ENCODE results near the gene DNAH14. TPM values are rescaled to one million over a fixed set of nuclear protein-coding genes. Genes with fewer than 3 reads are reported as not detected.

The DNAH14 gene
- total and polyA plus RNA-seq, 2 of the 4 experiments (the other 2 are of a cell fraction), result 2.7 to 3.6 TPM

- in situ Hi-C loops (cut with MboI; ENCODE audit: low sequenced_read_pairs), result no loop called here
- intact Hi-C loops (cut with micrococcal nuclease), result no loop called here
- H3K9me1 ChIP-seq (ENCODE audit: insufficient read depth, low read length), result no peaks in the 10 kb centered on the region
- H4K91ac ChIP-seq (ENCODE audit: insufficient read depth, low read depth, low read length), result no peak overlapping the region
- no peak overlapping the region for H2BK20ac ChIP-seq (ENCODE audit: low read depth, low read length)
- H2BK5ac ChIP-seq (ENCODE audit: low read depth, low read length, poor library complexity, severe bottlenecking), result no peak overlapping the region
- no peak overlapping the region for H3K56ac ChIP-seq (ENCODE audit: extremely low read depth, insufficient read depth, low read length)
- H3K4ac ChIP-seq (ENCODE audit: low read depth, low read length), result no peak overlapping the region
- TF ChIP-seq CEBPB (IDR thresholded peaks at IDR 0.05; ENCODE audit: low read depth, low read length) (no peak), MXI1 (IDR thresholded peaks at IDR 0.05; ENCODE audit: borderline replicate concordance, low read depth, low read length) (no peak), RAD21 (IDR thresholded peaks at IDR 0.05; ENCODE audit: low read length) (no peak)
- no TSS peak for BruUV-seq (replicated peaks)
- no peak overlapping the region for H3K4me2 ChIP-seq (ENCODE audit: low read depth, low read length)
- dilution Hi-C loops (cut with HindIII; ENCODE audit: low sequenced_read_pairs, unreplicated experiment), result no loop called here
- no peak overlapping the region for H2AFZ ChIP-seq (replicated peaks; ENCODE audit: low read length, poor library complexity)
- no peak overlapping the region for H3K4me3 ChIP-seq (ENCODE audit: insufficient read depth, low read depth, low read length)
- no peak overlapping the region for H4K5ac ChIP-seq (ENCODE audit: low read depth, low read length)
- no peak overlapping the region for H2AK5ac ChIP-seq (ENCODE audit: low read depth, low read length)
- H4K8ac ChIP-seq (ENCODE audit: low read depth in 2 of 2, low read length in 2 of 2), result no peak overlapping the region
- no peak overlapping the region for H3K9ac ChIP-seq (ENCODE audit: low read depth, low read length)
- no peak overlapping the region for H2AK9ac ChIP-seq (replicated peaks; ENCODE audit: low read depth, low read length, poor library complexity)
- no peak overlapping the region for H3K14ac ChIP-seq (replicated peaks; ENCODE audit: low read depth, low read length)
- no peaks in the 10 kb centered on the region for H3K79me1 ChIP-seq (ENCODE audit: low read depth in 1 of 2, low read length in 2 of 2)
- H3K36me3 ChIP-seq (ENCODE audit: control insufficient read depth, insufficient read depth, low read length), result no peaks in the 10 kb centered on the region
- no peak overlapping the region for H3K27ac ChIP-seq (ENCODE audit: insufficient read depth, low read length)
- no peak overlapping the region for H3K18ac ChIP-seq (ENCODE audit: low read depth, low read length)
- ChIA-PET CTCF (no interaction called here), POLR2A (ENCODE audit: unreplicated experiment) (no interaction called here)
- no peaks in the 10 kb centered on the region for H3K9me3 ChIP-seq (ENCODE audit: control insufficient read depth, insufficient read depth, low read length)
- ATAC-seq (ENCODE audit: low read depth), result no peak
- no peaks in the 10 kb centered on the region for H3K27me3 ChIP-seq (ENCODE audit: control insufficient read depth, insufficient read depth, low read length)
- no peak overlapping the region for H2BK15ac ChIP-seq (ENCODE audit: low read depth, low read length)
- H3K23ac ChIP-seq (ENCODE audit: low read depth, low read length), result no peak overlapping the region
- DNase-seq, result no peak
- no CpG with 5 or more reads among the region's 4 CpGs for WGBS, 2 experiments (ENCODE audit: extremely low coverage in 2 of 2, insufficient read length in 1 of 2)
- no peak overlapping the region for H2BK120ac ChIP-seq (ENCODE audit: low read depth, low read length)
- no peaks in the 10 kb centered on the region for H3K4me1 ChIP-seq (ENCODE audit: control insufficient read depth, insufficient read depth, low read length)
- no peaks in the 10 kb centered on the region for H4K20me1 ChIP-seq (ENCODE audit: insufficient read depth, low read length)
These were observed 228.8 kb downstream of the DNAH14 start for GRCh38 chr1:225158291-225158690.

Measured in IMR-90 (cell line).